Lung (tissue), 12 donors: ENCODE measurements around the gene MRRF. TPM values are rescaled to one million over a fixed set of nuclear protein-coding genes. Genes with fewer than 3 reads are reported as not detected.

Experiments
- ATAC-seq: fragments of 200-7000 bp; cut with Tn5 transposase; one replicate; pipeline ENCODE4 v1.9.1; 2020; ENCODE audit warnings: moderate number of reproducible peaks; ENCODE audit not compliant: insufficient read depth, low FRiP score
- DNase-seq, 3 donors: peaks; one replicate each; pipeline ENCODE4 v3.0.0-alpha.2; 2013 to 2017
- H3K27ac ChIP-seq, 2 donors: one replicate each; pipeline ENCODE4 v1.5.1; 2013; ENCODE audit warnings: mild to moderate bottlenecking in 2 of 2, moderate library complexity in 2 of 2, control low read depth in 1 of 2, inconsistent platforms in 1 of 2, low read depth in 1 of 2, low read length in 1 of 2
- H3K27me3 ChIP-seq, 3 donors: one replicate each; pipeline ENCODE4 v1.5.1; 2013; ENCODE audit warnings: low read length in 2 of 3; ENCODE audit not compliant: control insufficient read depth in 3 of 3, insufficient read depth in 3 of 3
- H3K36me3 ChIP-seq, 4 donors: one replicate each; pipeline ENCODE4 v1.5.1; 2013; ENCODE audit warnings: low read length in 4 of 4, mild to moderate bottlenecking in 1 of 4, moderate library complexity in 1 of 4; ENCODE audit not compliant: control insufficient read depth in 4 of 4, insufficient read depth in 4 of 4
- H3K4me1 ChIP-seq, 5 donors: one replicate each; pipeline ENCODE4 v1.5.1; 2013; ENCODE audit warnings: low read length in 5 of 5, mild to moderate bottlenecking in 2 of 5, moderate library complexity in 1 of 5; ENCODE audit not compliant: control insufficient read depth in 5 of 5, insufficient read depth in 5 of 5
- H3K4me3 ChIP-seq: one replicate; pipeline ENCODE4 v1.5.1; 2013; ENCODE audit warnings: mild to moderate bottlenecking, control low read depth, moderate library complexity
- H3K9ac ChIP-seq, 2 donors: one replicate each; pipeline ENCODE4 v1.5.1; 2013; ENCODE audit warnings: low read length in 2 of 2, control low read depth in 1 of 2; ENCODE audit not compliant: insufficient read depth in 1 of 2
- H3K9me3 ChIP-seq, 4 donors: one replicate each; pipeline ENCODE4 v1.5.1; 2013; ENCODE audit warnings: low read length in 3 of 4, mild to moderate bottlenecking in 1 of 4, moderate library complexity in 1 of 4; ENCODE audit not compliant: control insufficient read depth in 4 of 4, insufficient read depth in 3 of 4
- WGBS, 2 donors: extraction: QIAGEN DNeasy Blood & Tissue Kit; methylation state at CpG; one replicate each; pipeline ENCODE4 v1.1.7; 2013; 5-methylcytosine and 5-hydroxymethylcytosine counted together
- polyA plus RNA-seq, 2 donors: library from polyadenylated mRNA; stranded (reverse); fragments of 200-250 nt; gene quantifications; one replicate each; pipeline ENCODE4 v1.2.1, GENCODE V29; 2013
- total RNA-seq, 2 donors: library from RNA; depleted of rRNA in 1 of 2; stranded (reverse); fragments of >200 nt in 1 of 2; gene quantifications; one replicate each; pipeline ENCODE4 v1.2.1, GENCODE V29; 2014 to 2021
- TF ChIP-seq, protein P1 (sequence below): IDR thresholded peaks from 2 replicates; pipeline ENCODE4 v1.5.1; 2012; ENCODE audit warnings: mild to moderate bottlenecking; ENCODE audit errors: control extremely low read depth, extremely low read depth
- donor health status: control.
- donor health status: control.
- donor health status: Bipolar disorder and iron deficiency.
- donor health status: healthy.
- donor health status: DM: yes; HTN: yes; CAD: no.

The MRRF gene
- total and polyA plus RNA-seq, 4 donors = 22.3 to 43.9 (median 31.1) TPM

DNA sequence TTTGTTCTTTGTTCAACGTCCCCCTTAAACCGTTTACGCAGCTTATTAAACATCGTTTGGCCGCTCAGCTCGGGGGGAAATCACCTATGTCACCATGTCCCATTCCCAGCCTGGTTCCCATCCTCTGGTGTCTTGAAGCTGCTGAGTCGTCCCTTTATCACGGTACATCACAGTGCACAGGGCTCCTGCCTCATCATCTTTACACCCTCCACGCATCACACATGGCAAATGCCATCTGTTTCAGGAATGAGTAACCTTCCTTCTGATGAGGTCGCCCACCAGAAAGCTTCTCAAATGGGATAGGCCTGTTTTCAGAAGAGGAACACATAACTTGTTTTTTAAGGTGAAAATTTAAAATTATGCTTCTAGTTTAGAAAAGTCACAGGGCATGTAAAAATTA is 28.0 kb upstream of the MRRF start:
- peaks cover 7 to 13% (median 10%) of the 10 kb centered on the region in 4 donors for H3K36me3 ChIP-seq
- H3K4me3 ChIP-seq = no peak overlapping the region
- peaks cover 0 to 2% (median 0%) of the 10 kb centered on the region in 4 donors for H3K9me3 ChIP-seq
- no peak for ATAC-seq
- H3K9ac ChIP-seq = no peak overlapping the region
- 86 to 88% methylated on average over 10 of the region's 10 CpGs for WGBS, 2 donors
- peaks cover 0 to 4% (median 0%) of the 10 kb centered on the region in 5 donors for H3K4me1 ChIP-seq
- no peak for DNase-seq
- peaks cover 0 to 25% (median 16%) of the 10 kb centered on the region in 3 donors for H3K27me3 ChIP-seq
- H3K27ac ChIP-seq = no peak overlapping the region
- TF ChIP-seq, protein P1, sequence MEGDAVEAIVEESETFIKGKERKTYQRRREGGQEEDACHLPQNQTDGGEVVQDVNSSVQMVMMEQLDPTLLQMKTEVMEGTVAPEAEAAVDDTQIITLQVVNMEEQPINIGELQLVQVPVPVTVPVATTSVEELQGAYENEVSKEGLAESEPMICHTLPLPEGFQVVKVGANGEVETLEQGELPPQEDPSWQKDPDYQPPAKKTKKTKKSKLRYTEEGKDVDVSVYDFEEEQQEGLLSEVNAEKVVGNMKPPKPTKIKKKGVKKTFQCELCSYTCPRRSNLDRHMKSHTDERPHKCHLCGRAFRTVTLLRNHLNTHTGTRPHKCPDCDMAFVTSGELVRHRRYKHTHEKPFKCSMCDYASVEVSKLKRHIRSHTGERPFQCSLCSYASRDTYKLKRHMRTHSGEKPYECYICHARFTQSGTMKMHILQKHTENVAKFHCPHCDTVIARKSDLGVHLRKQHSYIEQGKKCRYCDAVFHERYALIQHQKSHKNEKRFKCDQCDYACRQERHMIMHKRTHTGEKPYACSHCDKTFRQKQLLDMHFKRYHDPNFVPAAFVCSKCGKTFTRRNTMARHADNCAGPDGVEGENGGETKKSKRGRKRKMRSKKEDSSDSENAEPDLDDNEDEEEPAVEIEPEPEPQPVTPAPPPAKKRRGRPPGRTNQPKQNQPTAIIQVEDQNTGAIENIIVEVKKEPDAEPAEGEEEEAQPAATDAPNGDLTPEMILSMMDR = no peak

DNA sequence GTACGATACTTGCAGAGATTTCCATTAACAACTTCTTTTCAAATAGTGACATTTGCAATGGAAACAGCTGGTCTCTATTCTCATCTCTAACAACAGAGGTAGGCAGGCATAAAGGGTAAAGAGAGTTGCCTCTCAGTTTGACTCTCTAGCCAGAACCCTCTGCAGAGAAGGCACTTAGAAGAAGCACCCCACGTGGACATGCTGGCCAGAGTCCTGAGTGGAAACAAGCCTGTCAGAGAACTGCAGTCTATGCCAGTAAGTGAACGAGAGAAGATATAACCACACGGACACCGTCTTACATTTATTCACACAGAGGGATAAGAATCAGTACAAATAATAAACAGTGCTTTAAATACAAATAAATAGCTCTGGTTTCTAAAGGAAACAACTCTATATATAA is 25.0 kb upstream of the MRRF start:
- ATAC-seq = no peak
- peaks cover 0 to 2% (median 0%) of the 10 kb centered on the region in 4 donors for H3K9me3 ChIP-seq
- TF ChIP-seq, protein P1 = no peak
- H3K4me1 ChIP-seq = peaks cover 0 to 4% (median 0%) of the 10 kb centered on the region in 5 donors
- no peak overlapping the region for H3K27ac ChIP-seq
- no peak for DNase-seq
- peaks cover 11 to 28% (median 25%) of the 10 kb centered on the region in 4 donors for H3K36me3 ChIP-seq
- no peak overlapping the region for H3K9ac ChIP-seq
- no peaks in the 10 kb centered on the region for H3K27me3 ChIP-seq
- H3K4me3 ChIP-seq = no peak overlapping the region
- 82 to 83% methylated on average over 5 of the region's 5 CpGs for WGBS, 2 donors

DNA sequence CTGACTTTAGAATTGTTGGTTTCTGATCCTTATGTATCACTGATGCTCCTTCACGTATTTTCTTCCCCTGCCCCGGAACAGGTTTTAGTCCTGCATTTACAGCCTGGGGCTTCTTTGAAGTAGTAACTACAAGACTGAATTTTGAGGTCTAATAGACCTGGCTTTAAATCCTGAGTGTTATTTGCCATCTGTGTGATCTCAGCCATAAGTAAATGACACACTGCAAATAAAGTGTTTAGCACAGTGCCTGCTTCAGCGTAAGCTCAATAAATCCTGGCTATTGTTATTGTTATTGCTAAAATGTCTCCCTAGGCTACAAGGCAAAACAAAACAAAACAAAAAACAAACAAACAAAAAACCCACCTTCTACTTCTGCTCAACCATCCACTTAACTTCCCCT is 20.3 kb upstream of the MRRF start:
- 89 to 93% methylated on average over 3 of the region's 3 CpGs for WGBS, 2 donors
- Histone ChIP-seq H3K9ac (no peak overlapping the region), H3K4me3 (no peak overlapping the region), H3K4me1 (peaks cover 0 to 4% (median 0%) of the 10 kb centered on the region in 5 donors), H3K27ac (no peak overlapping the region), H3K27me3 (no peaks in the 10 kb centered on the region), H3K9me3 (no peaks in the 10 kb centered on the region), H3K36me3 (peaks cover 23 to 51% (median 39%) of the 10 kb centered on the region in 4 donors)
- DNase-seq (no peak), ATAC-seq (no peak)
- TF ChIP-seq, protein P1 = no peak

DNA sequence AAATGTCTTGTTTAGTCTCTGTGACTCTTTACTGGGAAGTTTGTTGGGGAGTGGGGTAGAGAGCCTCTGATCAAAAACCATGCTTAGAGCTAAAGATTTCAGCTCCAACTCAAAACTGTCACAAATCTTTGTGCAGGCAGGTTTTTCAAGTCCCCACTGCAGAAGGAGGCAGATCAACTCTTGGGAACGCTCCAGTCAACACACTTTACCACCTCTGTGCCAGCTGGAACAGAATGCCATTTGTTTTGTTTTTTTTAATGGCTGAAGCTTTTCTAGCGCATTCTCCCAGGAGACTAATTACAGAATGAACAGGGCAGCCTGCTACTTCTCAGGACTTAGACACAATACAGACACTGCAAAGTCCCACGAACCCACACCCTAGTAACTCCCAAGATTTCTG is 18.0 kb upstream of the MRRF start:
- Histone ChIP-seq H3K9me3 (no peaks in the 10 kb centered on the region), H3K27me3 (no peaks in the 10 kb centered on the region), H3K36me3 (peaks cover 21 to 50% (median 34%) of the 10 kb centered on the region in 4 donors), H3K9ac (no peak overlapping the region), H3K4me1 (peaks cover 0 to 2% (median 0%) of the 10 kb centered on the region in 5 donors), H3K27ac (no peak overlapping the region), H3K4me3 (no peak overlapping the region)
- WGBS, 2 donors = 91 to 93% methylated on average over 3 of the region's 3 CpGs
- TF ChIP-seq, protein P1 = no peak
- ATAC-seq = no peak
- no peak for DNase-seq
